Activated CD4-positive, alpha-beta T cell treated with anti-CD3 and anti-CD28 coated beads for 36 hours (primary cell): ENCODE results near the gene CNP. TPM values are rescaled to one million over a fixed set of nuclear protein-coding genes. Genes with fewer than 3 reads are reported as not detected.
A peak's percentile ranks its signal among the peaks of the same experiment; 100 is the strongest.

Experiments used
- ATAC-seq: fragments of 200-7000 bp; cut with Tn5 transposase; one replicate; pipeline ENCODE4 v1.10.0; 2021; ENCODE audit warnings: mild to moderate bottlenecking, moderate library complexity
- CTCF ChIA-PET: fragments of 350-600 bp; sonication (Branson Sonifier 250); formaldehyde crosslinking; loops from one replicate; lab custom pipeline; 2021; ENCODE audit warnings: antibody characterized with exemption; lab: Charles Lee
- POLR2A ChIA-PET: fragments of 350-600 bp; sonication (Branson Sonifier 250); formaldehyde crosslinking; loops from one replicate; lab custom pipeline; 2021; ENCODE audit warnings: antibody characterized with exemption, inconsistent platforms; lab: Charles Lee
- DNase-seq: peaks from one replicate; pipeline ENCODE4 v3.0.0-alpha.2; 2020
- H3K27ac Mint-ChIP-seq: one replicate; pipeline ENCODE4 v1.8.0; 2021; ENCODE audit warnings: mixed read lengths
- H3K27me3 Mint-ChIP-seq: one replicate; pipeline ENCODE4 v1.8.0; 2021; ENCODE audit warnings: mixed read lengths
- H3K36me3 Mint-ChIP-seq: one replicate; pipeline ENCODE4 v1.8.0; 2021; ENCODE audit warnings: low read depth, mixed read lengths
- H3K4me1 Mint-ChIP-seq: one replicate; pipeline ENCODE4 v1.8.0; 2021; ENCODE audit warnings: mixed read lengths
- H3K4me3 Mint-ChIP-seq: one replicate; pipeline ENCODE4 v1.8.0; 2021; ENCODE audit warnings: mild to moderate bottlenecking, moderate library complexity, mixed read lengths
- H3K9me3 Mint-ChIP-seq: one replicate; pipeline ENCODE4 v1.8.0; 2021; ENCODE audit warnings: low read depth, mixed read lengths
- intact Hi-C, 2 experiments: fragments of 100-400 bp; cut with DNase I in 1 of 2; cut with micrococcal nuclease in 1 of 2; formaldehyde crosslinking; loops; one replicate each; pipeline versions ENCODE4 v1.14.2 to v1.15.1; 2022 to 2024; cut with DNase I, micrococcal nuclease
- total RNA-seq, 2 experiments: library from RNA; stranded (reverse); gene quantifications; one replicate each; pipeline ENCODE4 v1.2.3, GENCODE V29; 2021

Gene CNP
- 10 to 100 TPM; 55.1 to 77.0 TPM for total RNA-seq

GRCh38 chr17:41966463-41967140 lies at the start of gene CNP:
Gene CNP, plus strand, starts transcription at chr17:41966795. Its CDS starts 90 bp downstream, at chr17:41966885.
- peaks cover 25% of the 10 kb centered on the region for H3K36me3 Mint-ChIP-seq
- peak; percentile 75 for ATAC-seq
- no peaks in the 10 kb centered on the region for H3K27me3 Mint-ChIP-seq

GRCh38 chr17:41917192-41917591 lies 49.4 kb upstream of the CNP start:
- Mint-ChIP-seq H3K36me3 (peaks cover 16% of the 10 kb centered on the region), H3K9me3 (no peaks in the 10 kb centered on the region), H3K27me3 (no peaks in the 10 kb centered on the region), H3K4me3 (peak overlapping the region; percentile 90), H3K27ac (peak overlapping the region; percentile 70), H3K4me1 (peaks cover 38% of the 10 kb centered on the region)
- ChIA-PET CTCF (interaction anchor here (3.8 kb wide), 1 partner anchor 12 kb away, joined by 25 read pairs; the partner anchor contains the start of gene ODAD4), POLR2A (interaction anchor here (1.6 to 2.3 kb wide), 3 partner anchors 13 to 100 kb away, joined by 3 to 14 read pairs (median 7); partner anchors contain the start of genes CNP, DNAJC7 and ODAD4)
- ATAC-seq (no peak), DNase-seq (no peak)
- intact Hi-C loops, result loop anchor here in 1 of 2 experiments (5.0 kb wide), 1 partner anchor 1100 kb away; no protein-coding TSS in a partner anchor

More at GRCh38 chr17:41966463-41967140, at the start of gene CNP:
- POLR2A ChIA-PET, result interaction anchor here (0.6 to 2.2 kb wide), 16 partner anchors 11 to 759 kb away, joined by 3 to 23 read pairs (median 4); partner anchors contain the start of genes ACLY, DHX58, DNAJC7 and NKIRAS2
- CTCF ChIA-PET, result interaction anchor here (0.6 to 3.0 kb wide), 15 partner anchors 15 to 613 kb away, joined by 3 to 16 read pairs (median 3); partner anchors contain the start of genes DHX58, DNAJC7, KLHL10 and ODAD4
- intact Hi-C loops, result loop anchor here (1.0 to 5.0 kb wide), 13 partner anchors 34 to 1016 kb away; partner anchors contain the start of genes ODAD4 (in 2 of the 2), DNAJC7 (in 1 of the 2), KAT2A (in 1 of the 2) and KCNH4 (in 1 of the 2)
- peak within 1 kb of the TSS; percentile 82 for H3K27ac Mint-ChIP-seq
- peak; percentile 95 for DNase-seq
- no peaks in the 10 kb centered on the region for H3K9me3 Mint-ChIP-seq
- H3K4me1 Mint-ChIP-seq, result peaks cover 36% of the 10 kb centered on the region
- peak within 1 kb of the TSS; percentile 79 for H3K4me3 Mint-ChIP-seq

- Mint-ChIP-seq H3K9me3 (no peaks in the 10 kb centered on the region), H3K36me3 (peaks cover 10% of the 10 kb centered on the region), H3K4me3 (peak overlapping the region; percentile 90), H3K27me3 (no peaks in the 10 kb centered on the region), H3K4me1 (peaks cover 38% of the 10 kb centered on the region), H3K27ac (peak overlapping the region; percentile 70)
- ATAC-seq (no peak), DNase-seq (peak; percentile 69)
- POLR2A ChIA-PET, result interaction anchor here (0.6 to 2.3 kb wide), 8 partner anchors 12 to 229 kb away, joined by 3 to 14 read pairs (median 4); partner anchors contain the start of genes CNP, DNAJC7, EIF1 and JUP
- CTCF ChIA-PET, result interaction anchor here (0.7 to 3.8 kb wide), 5 partner anchors 10 to 228 kb away, joined by 3 to 25 read pairs (median 3); partner anchors contain the start of gene ODAD4
- intact Hi-C loops, result loop anchor here (1.0 to 5.0 kb wide), 4 partner anchors 53 to 1100 kb away; partner anchors contain the start of genes DHX58 (in 1 of the 2) and KLHL11 (in 1 of the 2)
Observed at GRCh38 chr17:41917679-41918313, 48.8 kb upstream of the CNP start.

- POLR2A ChIA-PET, result interaction anchor here (0.6 to 2.3 kb wide), 9 partner anchors 11 to 229 kb away, joined by 3 to 14 read pairs (median 4); partner anchors contain the start of genes CNP, EIF1, JUP and KLHL11
- CTCF ChIA-PET, result interaction anchor here (0.7 to 3.8 kb wide), 6 partner anchors 10 to 762 kb away, joined by 3 to 25 read pairs (median 3); partner anchors contain the start of gene ODAD4
- Mint-ChIP-seq H3K27ac (peak within 1 kb of the TSS; percentile 80), H3K27me3 (no peaks in the 10 kb centered on the region), H3K4me1 (peaks cover 37% of the 10 kb centered on the region), H3K36me3 (peaks cover 6% of the 10 kb centered on the region), H3K9me3 (no peaks in the 10 kb centered on the region), H3K4me3 (peak within 1 kb of the TSS; percentile 90)
- ATAC-seq (peak; percentile 99), DNase-seq (peak; percentile 98)
- intact Hi-C loops, result loop anchor here (1.0 to 5.0 kb wide), 12 partner anchors 12 to 1101 kb away; partner anchors contain the start of genes KLHL11 (in 2 of the 2), ODAD4 (in 2 of the 2), CNP (in 1 of the 2) and DHX58 (in 1 of the 2)
Observed at GRCh38 chr17:41918314-41919164, 48.1 kb upstream of the CNP start, which contains the start of gene ACLY. Gene ACLY, minus strand, starts transcription at chr17:41918951. Its CDS starts 5,078 bp downstream, at chr17:41913873.

GRCh38 chr17:41919165-41919817 lies 47.3 kb upstream of the CNP start:
- peak; percentile 8 for ATAC-seq
- no peak for DNase-seq
- POLR2A ChIA-PET, result interaction anchor here (0.9 to 2.3 kb wide), 6 partner anchors 11 to 230 kb away, joined by 3 to 14 read pairs (median 5); partner anchors contain the start of genes CNP, EIF1, NKIRAS2 and ODAD4

GRCh38 chr17:41919840-41920579 lies 46.6 kb upstream of the CNP start:
- CTCF ChIA-PET, result interaction anchor here (0.6 to 3.8 kb wide), 2 partner anchors 9 to 225 kb away, joined by 3 to 25 read pairs; partner anchors contain the start of gene ODAD4
- H3K4me3 Mint-ChIP-seq, result peak overlapping the region; percentile 90
- H3K27me3 Mint-ChIP-seq, result no peaks in the 10 kb centered on the region
- DNase-seq (peak; percentile 8), ATAC-seq (no peak)
- H3K36me3 Mint-ChIP-seq, result peaks cover 6% of the 10 kb centered on the region
- peak overlapping the region; percentile 52 for H3K27ac Mint-ChIP-seq
- intact Hi-C loops, result loop anchor here (1.0 to 5.0 kb wide), 11 partner anchors 10 to 1103 kb away; partner anchors contain the start of genes KLHL11 (in 2 of the 2), ODAD4 (in 2 of the 2), CNP (in 1 of the 2) and DHX58 (in 1 of the 2)
- POLR2A ChIA-PET, result no interaction called here
- no peaks in the 10 kb centered on the region for H3K9me3 Mint-ChIP-seq
- H3K4me1 Mint-ChIP-seq, result peaks cover 26% of the 10 kb centered on the region

More at GRCh38 chr17:41919165-41919817, 47.3 kb upstream of the CNP start:
- Mint-ChIP-seq H3K9me3 (no peaks in the 10 kb centered on the region), H3K4me1 (peaks cover 32% of the 10 kb centered on the region), H3K4me3 (peak overlapping the region; percentile 90), H3K36me3 (peaks cover 6% of the 10 kb centered on the region), H3K27ac (peak overlapping the region; percentile 63), H3K27me3 (no peaks in the 10 kb centered on the region)
- CTCF ChIA-PET, result interaction anchor here (0.9 to 3.8 kb wide), 3 partner anchors 10 to 761 kb away, joined by 3 to 25 read pairs (median 3); partner anchors contain the start of gene ODAD4
- intact Hi-C loops, result loop anchor here (1.0 to 5.0 kb wide), 11 partner anchors 11 to 1102 kb away; partner anchors contain the start of genes KLHL11 (in 2 of the 2), ODAD4 (in 2 of the 2), CNP (in 1 of the 2) and DHX58 (in 1 of the 2)

- H3K9me3 Mint-ChIP-seq, result no peaks in the 10 kb centered on the region
- intact Hi-C loops, result no loop called here
- no peak overlapping the region for H3K27ac Mint-ChIP-seq
- ATAC-seq (no peak), DNase-seq (no peak)
- peaks cover 23% of the 10 kb centered on the region for H3K4me1 Mint-ChIP-seq
- ChIA-PET CTCF (interaction anchor here (0.6 to 0.8 kb wide), 3 partner anchors 37 to 225 kb away, joined by 3 read pairs; no protein-coding TSS in a partner anchor), POLR2A (no interaction called here)
- H3K27me3 Mint-ChIP-seq, result no peaks in the 10 kb centered on the region
- H3K4me3 Mint-ChIP-seq, result no peak overlapping the region
- peaks cover 5% of the 10 kb centered on the region for H3K36me3 Mint-ChIP-seq
Observed at GRCh38 chr17:41920580-41920955, 46.0 kb upstream of the CNP start.

- Mint-ChIP-seq H3K9me3 (no peaks in the 10 kb centered on the region), H3K4me3 (no peak overlapping the region), H3K4me1 (peaks cover 14% of the 10 kb centered on the region), H3K27ac (no peak overlapping the region), H3K36me3 (peaks cover 6% of the 10 kb centered on the region), H3K27me3 (no peaks in the 10 kb centered on the region)
- ChIA-PET POLR2A (no interaction called here), CTCF (interaction anchor here (0.6 kb wide), 1 partner anchor 235 kb away, joined by 3 read pairs; no protein-coding TSS in a partner anchor)
- intact Hi-C loops, result no loop called here
- no peak for ATAC-seq
- DNase-seq, result no peak
Observed at GRCh38 chr17:41925991-41926590, 40.5 kb upstream of the CNP start.
